Panc1 (cell line): ENCODE results near the gene VASH2. TPM values are rescaled to one million over a fixed set of nuclear protein-coding genes. Genes with fewer than 3 reads are reported as not detected.

Experiments used
- ATAC-seq: fragments of 200-7000 bp; cut with Tn5 transposase; 2 replicates; pipeline ENCODE4 v1.9.1; 2020; ENCODE audit warnings: mild to moderate bottlenecking, moderate library complexity
- BruUV-seq: library from RNA; stranded (reverse); fragments of 400-500 nt; replicated peaks from 2 replicates; lab custom pipeline; 2021; lab: Mats Ljungman, UMichigan
- CTCF ChIA-PET: fragments of 300-600 bp; sonication (Branson Sonifier 250); formaldehyde crosslinking; loops from one replicate; lab custom pipeline; 2022; ENCODE audit warnings: antibody characterized with exemption; lab: Charles Lee
- POLR2A ChIA-PET: fragments of 300-600 bp; sonication (Branson Sonifier 250); formaldehyde crosslinking; loops from one replicate; lab custom pipeline; 2022; ENCODE audit warnings: antibody characterized with exemption; lab: Charles Lee
- DNase-seq: peaks from one replicate; pipeline ENCODE4 v3.0.0-alpha.2; 2010; ENCODE audit warnings: low read depth, low spot score
- H3K27ac ChIP-seq: 2 replicates; pipeline ENCODE4 v1.5.1; 2011; ENCODE audit warnings: mild to moderate bottlenecking, low read length, inconsistent platforms
- H3K27me3 ChIP-seq: fragments of 200-500 bp; sonication (Bioruptor generic); 2 replicates; pipeline ENCODE4 v1.6.0; 2014; ENCODE audit warnings: low read length, inconsistent platforms; ENCODE audit not compliant: control insufficient read depth, insufficient read depth
- H3K36me3 ChIP-seq: fragments of 200-500 bp; sonication (Bioruptor generic); 2 replicates; pipeline ENCODE4 v1.5.1; 2014; ENCODE audit warnings: inconsistent platforms, mild to moderate bottlenecking, low read length, moderate library complexity; ENCODE audit not compliant: control insufficient read depth, insufficient read depth
- H3K4me1 ChIP-seq: 2 replicates; pipeline ENCODE4 v1.5.1; 2011; ENCODE audit warnings: inconsistent platforms, mild to moderate bottlenecking, low read length, moderate library complexity; ENCODE audit not compliant: control insufficient read depth, insufficient read depth
- H3K4me3 ChIP-seq, 2 experiments: 2 replicates each; pipeline ENCODE4 v1.5.1; 2011 to 2012; ENCODE audit warnings: low read depth in 2 of 2, low read length in 2 of 2, mild to moderate bottlenecking in 2 of 2, inconsistent platforms in 1 of 2, moderate library complexity in 1 of 2
- H3K9me3 ChIP-seq: fragments of 200-500 bp; sonication (Bioruptor generic); 2 replicates; pipeline ENCODE4 v1.5.1; 2014; ENCODE audit warnings: low read depth, mild to moderate bottlenecking, inconsistent platforms, low read length, moderate library complexity; ENCODE audit not compliant: control insufficient read depth, insufficient read depth
- POLR2AphosphoS5 ChIP-seq: IDR thresholded peaks from 2 replicates; pipeline ENCODE4 v1.6.1; 2012; ENCODE audit warnings: mild to moderate bottlenecking, low read depth, low read length, moderate library complexity
- SIN3A ChIP-seq: IDR thresholded peaks from 2 replicates; pipeline ENCODE4 v1.6.1; 2012; ENCODE audit warnings: low read depth, mild to moderate bottlenecking, low read length, moderate library complexity, borderline replicate concordance; ENCODE audit not compliant: insufficient read depth
- TCF7L2 ChIP-seq: IDR thresholded peaks from 2 replicates; pipeline ENCODE4 v1.6.1; 2011; ENCODE audit warnings: mild to moderate bottlenecking, low read depth, low read length, inconsistent platforms
- in situ Hi-C: cut with HindIII; loops from 2 replicates; pipeline ENCODE4 v1.10.0; 2016; ENCODE audit warnings: low sequenced_read_pairs, low pct_unique_long_range_greater_than_20kb
- intact Hi-C: fragments of 100-400 bp; cut with micrococcal nuclease; formaldehyde crosslinking; loops from one replicate; pipeline ENCODE4 v1.10.0; 2022; ENCODE audit not compliant: unreplicated experiment
- total RNA-seq: library from RNA; stranded (reverse); gene quantifications from one replicate; pipeline ENCODE4 v1.2.1, GENCODE V29; 2021; ENCODE audit not compliant: unreplicated experiment
- TF ChIP-seq, protein P1 (sequence below), 2 experiments: IDR thresholded peaks; 2 replicates each; pipeline ENCODE4 v1.6.1; 2011 to 2012; ENCODE audit warnings: low read depth in 2 of 2, control low read depth in 1 of 2, low read length in 1 of 2, mild to moderate bottlenecking in 1 of 2, moderate library complexity in 1 of 2; ENCODE audit not compliant: insufficient read depth in 1 of 2
- TF ChIP-seq, protein P2 (sequence below): fragments of 450-650 bp; IDR thresholded peaks from 2 replicates; pipeline ENCODE4 v1.5.1; 2017; ENCODE audit warnings: mild to moderate bottlenecking

The VASH2 gene
- total RNA-seq, 1 experiment from 2014 or later: 1.7 TPM

DNA sequence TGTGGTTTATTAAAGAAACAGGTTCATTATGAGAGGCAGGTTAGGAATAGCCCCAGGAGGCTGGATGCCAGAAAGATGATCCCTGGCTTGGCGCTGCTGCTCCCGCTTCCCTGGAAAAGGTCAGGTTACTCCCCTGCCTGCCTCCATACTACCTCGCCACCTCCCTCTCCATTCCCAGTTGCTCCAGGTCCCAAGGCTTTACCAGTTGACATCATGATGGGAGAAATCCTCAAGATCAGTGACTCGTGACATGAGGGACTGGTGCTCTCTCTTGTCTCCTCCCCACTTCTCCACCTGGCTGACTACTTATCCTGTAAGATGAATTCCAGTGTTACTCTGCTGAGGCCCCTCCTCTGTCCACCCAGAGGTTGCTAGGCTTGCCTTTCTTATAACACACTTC is 19.7 kb downstream of the VASH2 start:
- CTCF ChIA-PET: no interaction called here
- Histone ChIP-seq H3K27me3 (peaks cover 17% of the 10 kb centered on the region), H3K27ac (no peak overlapping the region), H3K4me1 (no peaks in the 10 kb centered on the region), H3K36me3 (no peaks in the 10 kb centered on the region), H3K9me3 (no peaks in the 10 kb centered on the region), H3K4me3 (no peak overlapping the region)
- intact Hi-C loops (no loop called here), in situ Hi-C loops (no loop called here)
- DNase-seq: no peak
- POLR2A ChIA-PET: no interaction called here
- no peak for ATAC-seq
- no peak for TF ChIP-seq TCF7L2
- TF ChIP-seq POLR2AphosphoS5: no peak
- TF ChIP-seq, protein P1, sequence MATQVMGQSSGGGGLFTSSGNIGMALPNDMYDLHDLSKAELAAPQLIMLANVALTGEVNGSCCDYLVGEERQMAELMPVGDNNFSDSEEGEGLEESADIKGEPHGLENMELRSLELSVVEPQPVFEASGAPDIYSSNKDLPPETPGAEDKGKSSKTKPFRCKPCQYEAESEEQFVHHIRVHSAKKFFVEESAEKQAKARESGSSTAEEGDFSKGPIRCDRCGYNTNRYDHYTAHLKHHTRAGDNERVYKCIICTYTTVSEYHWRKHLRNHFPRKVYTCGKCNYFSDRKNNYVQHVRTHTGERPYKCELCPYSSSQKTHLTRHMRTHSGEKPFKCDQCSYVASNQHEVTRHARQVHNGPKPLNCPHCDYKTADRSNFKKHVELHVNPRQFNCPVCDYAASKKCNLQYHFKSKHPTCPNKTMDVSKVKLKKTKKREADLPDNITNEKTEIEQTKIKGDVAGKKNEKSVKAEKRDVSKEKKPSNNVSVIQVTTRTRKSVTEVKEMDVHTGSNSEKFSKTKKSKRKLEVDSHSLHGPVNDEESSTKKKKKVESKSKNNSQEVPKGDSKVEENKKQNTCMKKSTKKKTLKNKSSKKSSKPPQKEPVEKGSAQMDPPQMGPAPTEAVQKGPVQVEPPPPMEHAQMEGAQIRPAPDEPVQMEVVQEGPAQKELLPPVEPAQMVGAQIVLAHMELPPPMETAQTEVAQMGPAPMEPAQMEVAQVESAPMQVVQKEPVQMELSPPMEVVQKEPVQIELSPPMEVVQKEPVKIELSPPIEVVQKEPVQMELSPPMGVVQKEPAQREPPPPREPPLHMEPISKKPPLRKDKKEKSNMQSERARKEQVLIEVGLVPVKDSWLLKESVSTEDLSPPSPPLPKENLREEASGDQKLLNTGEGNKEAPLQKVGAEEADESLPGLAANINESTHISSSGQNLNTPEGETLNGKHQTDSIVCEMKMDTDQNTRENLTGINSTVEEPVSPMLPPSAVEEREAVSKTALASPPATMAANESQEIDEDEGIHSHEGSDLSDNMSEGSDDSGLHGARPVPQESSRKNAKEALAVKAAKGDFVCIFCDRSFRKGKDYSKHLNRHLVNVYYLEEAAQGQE (IDR thresholded peaks at IDR 0.05; ENCODE audit: insufficient read depth in 1 of 2, low read depth in 2 of 2, low read length in 1 of 2): no peak
- TF ChIP-seq, protein P2, sequence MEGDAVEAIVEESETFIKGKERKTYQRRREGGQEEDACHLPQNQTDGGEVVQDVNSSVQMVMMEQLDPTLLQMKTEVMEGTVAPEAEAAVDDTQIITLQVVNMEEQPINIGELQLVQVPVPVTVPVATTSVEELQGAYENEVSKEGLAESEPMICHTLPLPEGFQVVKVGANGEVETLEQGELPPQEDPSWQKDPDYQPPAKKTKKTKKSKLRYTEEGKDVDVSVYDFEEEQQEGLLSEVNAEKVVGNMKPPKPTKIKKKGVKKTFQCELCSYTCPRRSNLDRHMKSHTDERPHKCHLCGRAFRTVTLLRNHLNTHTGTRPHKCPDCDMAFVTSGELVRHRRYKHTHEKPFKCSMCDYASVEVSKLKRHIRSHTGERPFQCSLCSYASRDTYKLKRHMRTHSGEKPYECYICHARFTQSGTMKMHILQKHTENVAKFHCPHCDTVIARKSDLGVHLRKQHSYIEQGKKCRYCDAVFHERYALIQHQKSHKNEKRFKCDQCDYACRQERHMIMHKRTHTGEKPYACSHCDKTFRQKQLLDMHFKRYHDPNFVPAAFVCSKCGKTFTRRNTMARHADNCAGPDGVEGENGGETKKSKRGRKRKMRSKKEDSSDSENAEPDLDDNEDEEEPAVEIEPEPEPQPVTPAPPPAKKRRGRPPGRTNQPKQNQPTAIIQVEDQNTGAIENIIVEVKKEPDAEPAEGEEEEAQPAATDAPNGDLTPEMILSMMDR: no peak
- no peak for TF ChIP-seq SIN3A
- BruUV-seq: no TSS peak

DNA sequence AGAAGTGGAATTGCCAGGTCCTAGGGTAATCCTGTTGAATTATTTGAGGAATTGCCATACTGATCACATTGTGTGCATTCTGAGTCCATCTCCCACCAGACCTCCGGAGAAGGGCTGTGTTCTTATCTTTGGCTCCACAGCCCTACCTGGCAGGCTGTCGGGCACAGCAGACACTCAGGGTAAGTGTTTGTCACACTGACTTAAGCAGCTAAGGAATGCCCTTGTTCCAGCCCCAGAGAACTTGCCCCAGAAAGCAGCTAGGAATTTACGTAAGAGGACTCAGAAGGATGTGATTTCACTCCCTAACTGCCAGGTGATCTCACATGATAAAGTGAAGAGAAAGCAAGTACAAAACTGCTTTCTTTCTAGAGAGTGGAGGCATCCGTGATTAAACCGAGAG is 21.0 kb downstream of the VASH2 start:
- no peaks in the 10 kb centered on the region for H3K9me3 ChIP-seq
- no peaks in the 10 kb centered on the region for H3K36me3 ChIP-seq
- TF ChIP-seq, protein P1 (IDR thresholded peaks at IDR 0.05; ENCODE audit: insufficient read depth in 1 of 2, low read depth in 2 of 2, low read length in 1 of 2): no peak
- TF ChIP-seq POLR2AphosphoS5 (no peak), TCF7L2 (no peak), SIN3A (no peak)
- TF ChIP-seq, protein P2: no peak
- ChIA-PET CTCF (no interaction called here), POLR2A (no interaction called here)
- DNase-seq (no peak), ATAC-seq (no peak)
- no peak overlapping the region for H3K4me3 ChIP-seq
- intact Hi-C loops: no loop called here
- H3K4me1 ChIP-seq: no peaks in the 10 kb centered on the region
- H3K27ac ChIP-seq: no peak overlapping the region
- in situ Hi-C loops: no loop called here
- no TSS peak for BruUV-seq
- H3K27me3 ChIP-seq: peaks cover 14% of the 10 kb centered on the region
